Activated CD8-positive, alpha-beta memory T cell treated with anti-CD3 and anti-CD28 coated beads, Interleukin-2, amount 50 U/mL, for 1 hour (primary cell): ENCODE results near the gene XBP1.
"Not testable (repeated sequence)": the region's sequence is repeated elsewhere in the genome, so short reads cannot be mapped to it uniquely, and the experiment has no call there.

Experiments
- DNase-seq: peaks from one replicate; pipeline ENCODE4 v3.0.0-alpha.2; 2020; ENCODE audit errors: extremely low read depth

The XBP1 gene

GRCh38 chr22:28800308-28801041 lies at the start of gene XBP1:
Gene XBP1, minus strand, starts transcription at chr22:28800569.
- DNase-seq, result peak; percentile 53

GRCh38 chr22:28846994-28847393 lies 46.6 kb upstream of the XBP1 start:
- no peak for DNase-seq

GRCh38 chr22:28844277-28844676 lies 43.9 kb upstream of the XBP1 start:
- not testable (repeated sequence) for DNase-seq

GRCh38 chr22:28843633-28844032 lies 43.3 kb upstream of the XBP1 start:
- no peak for DNase-seq

- DNase-seq, result no peak
Observed at GRCh38 chr22:28841111-28841510, 40.7 kb upstream of the XBP1 start.

- DNase-seq, result no peak
Observed at GRCh38 chr22:28838971-28839370, 38.6 kb upstream of the XBP1 start.

- no peak for DNase-seq
Observed at GRCh38 chr22:28837640-28838039, 37.3 kb upstream of the XBP1 start.

GRCh38 chr22:28835630-28836189 lies 35.3 kb upstream of the XBP1 start:
- no peak for DNase-seq

- no peak for DNase-seq
Observed at GRCh38 chr22:28833276-28833923, 33.0 kb upstream of the XBP1 start.

GRCh38 chr22:28832731-28833130 lies 32.4 kb upstream of the XBP1 start:
- no peak for DNase-seq

- DNase-seq, result no peak
Observed at GRCh38 chr22:28831140-28832072, 31.0 kb upstream of the XBP1 start.

GRCh38 chr22:28830441-28830840 lies 30.1 kb upstream of the XBP1 start:
- DNase-seq, result no peak

GRCh38 chr22:28829358-28830181 lies 29.2 kb upstream of the XBP1 start:
- no peak for DNase-seq

- DNase-seq, result no peak
Observed at GRCh38 chr22:28826921-28827320, 26.6 kb upstream of the XBP1 start.

GRCh38 chr22:28826430-28826829 lies 26.1 kb upstream of the XBP1 start:
- not testable (repeated sequence) for DNase-seq

GRCh38 chr22:28824455-28824854 lies 24.1 kb upstream of the XBP1 start:
- DNase-seq, result not testable (repeated sequence)

GRCh38 chr22:28822930-28823551 lies 22.7 kb upstream of the XBP1 start:
- no peak for DNase-seq

- DNase-seq, result no peak
Observed at GRCh38 chr22:28821452-28821851, 21.1 kb upstream of the XBP1 start.

- DNase-seq, result no peak
Observed at GRCh38 chr22:28820885-28821284, 20.5 kb upstream of the XBP1 start.

- no peak for DNase-seq
Observed at GRCh38 chr22:28819253-28820096, 19.1 kb upstream of the XBP1 start.
